SU-DHL-6 (cell line): Measurements from ENCODE around the gene DYDC2.

Experiments used
- H2AFZ ChIP-seq: fragments of 200-600 bp; sonication (generic); 2 replicates; pipeline ENCODE4 v1.6.1; 2014; ENCODE audit warnings: low read depth, mild to moderate bottlenecking, moderate library complexity, mixed read lengths, antibody characterized with exemption, low read length; ENCODE audit not compliant: severe bottlenecking
- H3F3A ChIP-seq: fragments of 200-600 bp; shearing (Covaris generic); 2 replicates; pipeline ENCODE4 v1.6.0; 2016; ENCODE audit warnings: antibody characterized with exemption, mild to moderate bottlenecking; ENCODE audit not compliant: insufficient read depth
- H3K27ac ChIP-seq: fragments of 200-600 bp; sonication (generic); 2 replicates; pipeline ENCODE4 v1.5.1; 2016; ENCODE audit warnings: low read depth, mild to moderate bottlenecking, low read length, moderate library complexity, mixed read lengths
- H3K27me3 ChIP-seq: fragments of 200-600 bp; sonication (generic), shearing (Covaris generic); 2 replicates; pipeline ENCODE4 v1.6.0; 2014; ENCODE audit warnings: mild to moderate bottlenecking, low read length
- H3K36me3 ChIP-seq: fragments of 200-600 bp; sonication (generic); 2 replicates; pipeline ENCODE4 v1.6.1; 2014; ENCODE audit warnings: mild to moderate bottlenecking, low read length, mixed read lengths
- H3K4me2 ChIP-seq: fragments of 300-600, 200-600 bp; shearing (Covaris generic), sonication (generic); 2 replicates; pipeline ENCODE4 v1.6.0; 2014; ENCODE audit warnings: low read length, low read depth, mild to moderate bottlenecking; ENCODE audit not compliant: poor library complexity, severe bottlenecking
- H3K4me3 ChIP-seq: fragments of 200-600 bp; sonication (generic); 2 replicates; pipeline ENCODE4 v1.5.1; 2014; ENCODE audit warnings: antibody characterized with exemption, low read length, mild to moderate bottlenecking, mixed read lengths; ENCODE audit not compliant: insufficient read depth, poor library complexity, severe bottlenecking
- H3K79me2 ChIP-seq: fragments of 200-600 bp; sonication (generic); 2 replicates; pipeline ENCODE4 v1.6.1; 2014; ENCODE audit warnings: mild to moderate bottlenecking, low read length, moderate library complexity; ENCODE audit not compliant: insufficient read depth
- H3K9ac ChIP-seq: fragments of 200-600 bp; sonication (generic); 2 replicates; pipeline ENCODE4 v1.7.0; 2014; ENCODE audit warnings: mild to moderate bottlenecking, low read length
- H3K9me2 ChIP-seq: fragments of 200-600 bp; sonication (generic); replicated peaks from 2 replicates; pipeline ENCODE4 v1.6.1; 2014; ENCODE audit warnings: low read length; ENCODE audit not compliant: insufficient read depth
- H3K9me3 ChIP-seq: fragments of 200-600 bp; sonication (generic); 2 replicates; pipeline ENCODE4 v1.6.1; 2014; ENCODE audit warnings: low read length, mixed read lengths; ENCODE audit not compliant: insufficient read depth
- H4K20me1 ChIP-seq: fragments of 200-600 bp; sonication (generic); 2 replicates; pipeline ENCODE4 v1.6.1; 2014; ENCODE audit warnings: low read depth, mild to moderate bottlenecking, antibody characterized with exemption, low read length, moderate library complexity, mixed read lengths
- EZH2phosphoT487 ChIP-seq: fragments of 200-600 bp; sonication (generic), shearing (Covaris generic); conservative IDR thresholded peaks from 2 replicates; pipeline ENCODE4 v1.6.1; 2018; ENCODE audit warnings: mild to moderate bottlenecking, antibody characterized with exemption, low read length, moderate library complexity, mixed read lengths
- TF ChIP-seq, protein P1 (sequence below): fragments of 200-600 bp; sonication (generic); IDR thresholded peaks from one replicate; pipeline ENCODE4 v1.5.1; 2017; ENCODE audit warnings: antibody characterized with exemption, mild to moderate bottlenecking, low read length, moderate library complexity; ENCODE audit not compliant: insufficient read depth, poor library complexity, severe bottlenecking

DYDC2 gene

DNA sequence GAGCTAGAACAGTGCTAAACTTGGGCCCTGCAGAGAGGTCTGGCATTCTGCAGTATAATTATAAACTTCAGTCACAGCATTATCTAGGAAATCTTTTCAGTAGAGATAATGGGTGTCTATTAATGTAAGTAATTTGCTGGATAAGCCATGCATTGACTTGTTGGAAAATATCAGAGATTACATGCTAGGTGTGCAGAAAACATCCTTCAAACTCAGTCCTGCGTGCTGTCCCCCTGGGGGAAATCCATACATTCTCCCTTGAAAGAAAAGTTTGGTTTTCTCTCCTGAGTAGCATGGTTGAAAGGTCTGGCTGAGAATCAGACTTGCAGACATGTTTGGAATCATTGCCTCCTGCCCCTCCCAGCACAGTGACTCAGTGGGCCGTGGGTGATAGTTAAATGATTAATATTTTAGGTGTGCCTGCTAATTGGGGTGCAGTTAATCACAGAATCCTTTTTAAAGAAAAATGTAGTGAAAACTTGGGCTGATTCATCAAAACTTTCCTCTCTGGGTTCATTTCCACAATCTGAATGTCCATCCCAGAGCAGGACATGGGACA lies 37.9 kb downstream of the DYDC2 start:
- Histone ChIP-seq H3K79me2 (no peaks in the 10 kb centered on the region), H3F3A (no peaks in the 10 kb centered on the region), H3K9ac (no peak overlapping the region), H2AFZ (no peak overlapping the region), H3K4me3 (no peak overlapping the region), H3K9me2 (no peaks in the 10 kb centered on the region), H3K4me2 (no peak overlapping the region), H3K27me3 (no peaks in the 10 kb centered on the region), H3K27ac (no peak overlapping the region), H3K9me3 (no peaks in the 10 kb centered on the region), H4K20me1 (no peaks in the 10 kb centered on the region), H3K36me3 (no peaks in the 10 kb centered on the region)
- TF ChIP-seq, protein P1, sequence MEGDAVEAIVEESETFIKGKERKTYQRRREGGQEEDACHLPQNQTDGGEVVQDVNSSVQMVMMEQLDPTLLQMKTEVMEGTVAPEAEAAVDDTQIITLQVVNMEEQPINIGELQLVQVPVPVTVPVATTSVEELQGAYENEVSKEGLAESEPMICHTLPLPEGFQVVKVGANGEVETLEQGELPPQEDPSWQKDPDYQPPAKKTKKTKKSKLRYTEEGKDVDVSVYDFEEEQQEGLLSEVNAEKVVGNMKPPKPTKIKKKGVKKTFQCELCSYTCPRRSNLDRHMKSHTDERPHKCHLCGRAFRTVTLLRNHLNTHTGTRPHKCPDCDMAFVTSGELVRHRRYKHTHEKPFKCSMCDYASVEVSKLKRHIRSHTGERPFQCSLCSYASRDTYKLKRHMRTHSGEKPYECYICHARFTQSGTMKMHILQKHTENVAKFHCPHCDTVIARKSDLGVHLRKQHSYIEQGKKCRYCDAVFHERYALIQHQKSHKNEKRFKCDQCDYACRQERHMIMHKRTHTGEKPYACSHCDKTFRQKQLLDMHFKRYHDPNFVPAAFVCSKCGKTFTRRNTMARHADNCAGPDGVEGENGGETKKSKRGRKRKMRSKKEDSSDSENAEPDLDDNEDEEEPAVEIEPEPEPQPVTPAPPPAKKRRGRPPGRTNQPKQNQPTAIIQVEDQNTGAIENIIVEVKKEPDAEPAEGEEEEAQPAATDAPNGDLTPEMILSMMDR: no peak
- no peak for TF ChIP-seq EZH2phosphoT487

DNA sequence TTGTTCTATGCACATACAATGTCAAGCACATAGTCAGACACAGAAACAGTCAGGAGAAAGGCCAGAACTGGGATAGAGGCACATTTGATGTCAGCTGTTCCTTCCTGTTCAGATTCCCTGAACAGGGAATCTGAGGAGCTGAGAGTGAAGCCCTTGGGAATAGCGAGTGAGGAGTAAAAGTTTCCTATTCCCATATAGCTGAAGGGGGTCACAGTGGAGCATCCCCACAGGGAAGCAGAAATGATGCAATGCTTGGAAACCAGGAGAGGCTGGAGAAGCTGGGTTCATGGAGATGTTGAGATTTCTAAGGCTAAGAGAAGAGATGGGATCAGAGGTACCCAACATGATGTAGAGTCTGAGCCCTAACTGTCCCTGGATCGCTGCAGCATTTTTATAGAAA lies 40.4 kb downstream of the DYDC2 start:
- no peaks in the 10 kb centered on the region for H3K27me3 ChIP-seq
- no peaks in the 10 kb centered on the region for H3K79me2 ChIP-seq
- H3K9ac ChIP-seq: no peak overlapping the region
- TF ChIP-seq, protein P1: no peak
- no peak for TF ChIP-seq EZH2phosphoT487
- H3F3A ChIP-seq: no peaks in the 10 kb centered on the region
- no peak overlapping the region for H3K27ac ChIP-seq
- H3K4me3 ChIP-seq: no peak overlapping the region
- no peaks in the 10 kb centered on the region for H4K20me1 ChIP-seq
- no peak overlapping the region for H3K4me2 ChIP-seq
- no peaks in the 10 kb centered on the region for H3K36me3 ChIP-seq
- H2AFZ ChIP-seq: no peak overlapping the region
- H3K9me2 ChIP-seq: no peaks in the 10 kb centered on the region
- H3K9me3 ChIP-seq: no peaks in the 10 kb centered on the region

DNA sequence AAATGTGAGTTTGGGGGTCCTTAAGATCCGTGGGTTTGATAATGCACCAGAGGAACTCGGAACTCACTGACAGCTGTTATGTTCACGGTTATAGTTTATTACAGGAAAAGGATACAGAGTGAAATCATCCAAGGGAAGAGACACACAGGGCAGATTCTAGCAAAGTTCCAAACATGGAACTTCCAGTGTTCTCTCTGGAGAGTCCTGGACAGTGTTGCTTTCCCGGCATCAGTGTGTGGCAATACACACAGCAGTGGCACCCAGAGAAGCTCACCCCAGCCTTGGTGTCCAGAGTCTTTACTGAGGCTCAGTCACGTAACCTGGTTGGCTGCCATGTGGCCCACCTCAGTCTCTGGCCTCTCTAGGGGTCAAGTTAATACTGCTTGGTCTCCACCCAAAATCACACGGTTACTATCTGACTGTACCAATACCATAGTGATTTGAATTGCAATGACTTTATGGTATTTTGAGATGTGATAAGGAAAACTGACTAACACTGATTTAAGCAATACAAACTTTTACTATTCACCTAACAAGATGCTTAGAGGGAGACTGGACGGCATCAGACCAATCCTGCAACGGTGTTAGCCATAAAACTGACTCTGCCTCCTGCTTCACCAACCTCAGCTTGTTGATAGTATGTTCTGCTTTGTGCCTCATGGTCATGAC lies 43.7 kb downstream of the DYDC2 start:
- TF ChIP-seq EZH2phosphoT487: no peak
- TF ChIP-seq, protein P1: no peak
- H4K20me1 ChIP-seq: no peaks in the 10 kb centered on the region
- H3K27me3 ChIP-seq: no peaks in the 10 kb centered on the region
- H3K27ac ChIP-seq: no peak overlapping the region
- H3K9me2 ChIP-seq: no peaks in the 10 kb centered on the region
- H3K9me3 ChIP-seq: no peaks in the 10 kb centered on the region
- H3K9ac ChIP-seq: no peak overlapping the region
- no peak overlapping the region for H2AFZ ChIP-seq
- H3K4me3 ChIP-seq: no peak overlapping the region
- no peaks in the 10 kb centered on the region for H3F3A ChIP-seq
- no peaks in the 10 kb centered on the region for H3K36me3 ChIP-seq
- H3K4me2 ChIP-seq: no peak overlapping the region
- no peaks in the 10 kb centered on the region for H3K79me2 ChIP-seq
